AML-193 (cell line): Measurements from ENCODE around the gene WDR77.

Experiments used
- DNase-seq, 2 experiments: peaks; one replicate each; lab custom pipeline; 2025; lab: John Stamatoyannopoulos, UW

Gene WDR77

GRCh38 chr1:111439461-111440351 lies 9.3 kb downstream of the WDR77 start:
- no peak for DNase-seq

- no peak for DNase-seq
Measured at GRCh38 chr1:111436726-111437125, 12.3 kb downstream of the WDR77 start.

- DNase-seq = no peak
Measured at GRCh38 chr1:111424281-111424680, 24.8 kb downstream of the WDR77 start.

GRCh38 chr1:111422546-111423391 lies 26.3 kb downstream of the WDR77 start:
- peak; percentile 44 to 52 for DNase-seq

- no peak for DNase-seq
Measured at GRCh38 chr1:111420377-111420776, 28.7 kb downstream of the WDR77 start.

GRCh38 chr1:111419037-111419436 lies 30.0 kb downstream of the WDR77 start:
- no peak for DNase-seq

GRCh38 chr1:111417755-111418154 lies 31.3 kb downstream of the WDR77 start:
- DNase-seq = no peak

GRCh38 chr1:111415461-111415860 lies 33.6 kb downstream of the WDR77 start:
- no peak for DNase-seq

- no peak for DNase-seq
Measured at GRCh38 chr1:111414756-111415155, 34.3 kb downstream of the WDR77 start.

- DNase-seq = no peak
Measured at GRCh38 chr1:111412839-111413238, 36.2 kb downstream of the WDR77 start.

- DNase-seq = no peak
Measured at GRCh38 chr1:111407301-111407700, 41.8 kb downstream of the WDR77 start.

- no peak for DNase-seq
Measured at GRCh38 chr1:111406321-111406768, 42.7 kb downstream of the WDR77 start.

- no peak for DNase-seq
Measured at GRCh38 chr1:111404588-111404987, 44.5 kb downstream of the WDR77 start.

GRCh38 chr1:111402083-111402482 lies 47.0 kb downstream of the WDR77 start:
- DNase-seq = no peak

- DNase-seq = peak; percentile 32 to 39
Measured at GRCh38 chr1:111399792-111400610, 49.1 kb downstream of the WDR77 start.

- no peak for DNase-seq
Measured at GRCh38 chr1:111392460-111392945, 56.6 kb downstream of the WDR77 start.

- DNase-seq = no peak
Measured at GRCh38 chr1:111392042-111392441, 57.0 kb downstream of the WDR77 start.
